Mesothelial cell of epicardium (in vitro differentiated cells): ENCODE data around the gene RNF34. TPM values are rescaled to one million over a fixed set of nuclear protein-coding genes. Genes with fewer than 3 reads are reported as not detected.

Experiments
- DNase-seq, 2 experiments: peaks; one replicate each; pipeline ENCODE4 v3.0.0; 2021; ENCODE audit warnings: low spot score in 2 of 2; ENCODE audit not compliant: unreplicated experiment in 2 of 2
- H3K27ac Mint-ChIP-seq: 2 replicates; pipeline ENCODE4 v1.8.0; 2021; ENCODE audit warnings: mixed read lengths
- H3K27me3 Mint-ChIP-seq: 2 replicates; pipeline ENCODE4 v1.8.0; 2021; ENCODE audit warnings: low read depth, mixed read lengths
- H3K36me3 Mint-ChIP-seq: 2 replicates; pipeline ENCODE4 v1.8.0; 2021; ENCODE audit warnings: mixed read lengths
- H3K4me1 Mint-ChIP-seq: 2 replicates; pipeline ENCODE4 v1.8.0; 2021; ENCODE audit warnings: mixed read lengths
- H3K4me3 Mint-ChIP-seq: 2 replicates; pipeline ENCODE4 v1.8.0; 2021; ENCODE audit warnings: mild to moderate bottlenecking, moderate library complexity, mixed read lengths
- H3K9me3 Mint-ChIP-seq: 2 replicates; pipeline ENCODE4 v1.8.0; 2021; ENCODE audit warnings: mixed read lengths
- total RNA-seq: library from RNA; stranded (reverse); gene quantifications from 3 replicates; pipeline ENCODE4 v1.2.1, GENCODE V29; 2021
- TF ChIP-seq, protein P1 (sequence below): fragments of 200-600 bp; sonication (generic); IDR thresholded peaks from one replicate; pipeline ENCODE4 v1.5.0; 2021; ENCODE audit warnings: antibody characterized with exemption; ENCODE audit not compliant: unreplicated experiment

The RNF34 gene
- total RNA-seq, 1 donor from 2014 or later = 41.0 TPM

GRCh38 chr12:121432740-121433480 is 33.0 kb downstream of the RNF34 start:
- Mint-ChIP-seq H3K27me3 (no peaks in the 10 kb centered on the region), H3K27ac (no peak overlapping the region), H3K36me3 (peaks cover 74% of the 10 kb centered on the region), H3K4me3 (no peak overlapping the region), H3K4me1 (no peaks in the 10 kb centered on the region), H3K9me3 (peaks cover 17% of the 10 kb centered on the region)
- TF ChIP-seq, protein P1, sequence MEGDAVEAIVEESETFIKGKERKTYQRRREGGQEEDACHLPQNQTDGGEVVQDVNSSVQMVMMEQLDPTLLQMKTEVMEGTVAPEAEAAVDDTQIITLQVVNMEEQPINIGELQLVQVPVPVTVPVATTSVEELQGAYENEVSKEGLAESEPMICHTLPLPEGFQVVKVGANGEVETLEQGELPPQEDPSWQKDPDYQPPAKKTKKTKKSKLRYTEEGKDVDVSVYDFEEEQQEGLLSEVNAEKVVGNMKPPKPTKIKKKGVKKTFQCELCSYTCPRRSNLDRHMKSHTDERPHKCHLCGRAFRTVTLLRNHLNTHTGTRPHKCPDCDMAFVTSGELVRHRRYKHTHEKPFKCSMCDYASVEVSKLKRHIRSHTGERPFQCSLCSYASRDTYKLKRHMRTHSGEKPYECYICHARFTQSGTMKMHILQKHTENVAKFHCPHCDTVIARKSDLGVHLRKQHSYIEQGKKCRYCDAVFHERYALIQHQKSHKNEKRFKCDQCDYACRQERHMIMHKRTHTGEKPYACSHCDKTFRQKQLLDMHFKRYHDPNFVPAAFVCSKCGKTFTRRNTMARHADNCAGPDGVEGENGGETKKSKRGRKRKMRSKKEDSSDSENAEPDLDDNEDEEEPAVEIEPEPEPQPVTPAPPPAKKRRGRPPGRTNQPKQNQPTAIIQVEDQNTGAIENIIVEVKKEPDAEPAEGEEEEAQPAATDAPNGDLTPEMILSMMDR = no peak
- DNase-seq = no peak

- DNase-seq = no peak
- TF ChIP-seq, protein P1 = no peak
- Mint-ChIP-seq H3K27ac (no peak overlapping the region), H3K4me1 (no peaks in the 10 kb centered on the region), H3K27me3 (no peaks in the 10 kb centered on the region), H3K36me3 (peaks cover 67% of the 10 kb centered on the region), H3K4me3 (no peak overlapping the region), H3K9me3 (peaks cover 17% of the 10 kb centered on the region)
Measured at GRCh38 chr12:121436706-121437105, 36.8 kb downstream of the RNF34 start.

DNA sequence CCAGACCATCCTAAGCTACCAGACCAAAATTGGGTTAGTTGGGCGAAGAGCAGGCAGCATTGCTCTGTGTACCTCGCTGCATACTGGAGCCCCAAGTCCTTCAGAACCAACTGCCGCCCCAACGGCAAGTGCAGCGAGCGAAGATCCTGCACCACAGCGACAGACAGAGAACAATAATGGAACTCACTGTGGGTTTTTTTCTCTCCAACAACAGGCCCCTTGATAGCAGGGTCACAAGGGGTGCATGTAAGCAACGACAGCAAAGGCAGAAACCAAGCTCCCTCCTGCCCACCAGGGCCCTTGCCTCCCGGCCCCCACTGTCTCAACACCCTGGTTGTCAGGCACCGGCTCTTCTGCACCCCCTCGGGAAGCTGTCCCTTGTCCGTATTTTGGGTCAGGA is 39.0 kb downstream of the RNF34 start:
- no peak overlapping the region for H3K27ac Mint-ChIP-seq
- H3K4me1 Mint-ChIP-seq = peaks cover 2% of the 10 kb centered on the region
- no peak overlapping the region for H3K4me3 Mint-ChIP-seq
- TF ChIP-seq, protein P1 = no peak
- H3K9me3 Mint-ChIP-seq = peaks cover 17% of the 10 kb centered on the region
- no peaks in the 10 kb centered on the region for H3K27me3 Mint-ChIP-seq
- DNase-seq = no peak
- H3K36me3 Mint-ChIP-seq = peaks cover 57% of the 10 kb centered on the region

- H3K27me3 Mint-ChIP-seq = no peaks in the 10 kb centered on the region
- peaks cover 17% of the 10 kb centered on the region for H3K9me3 Mint-ChIP-seq
- H3K36me3 Mint-ChIP-seq = peaks cover 54% of the 10 kb centered on the region
- no peak overlapping the region for H3K4me3 Mint-ChIP-seq
- H3K27ac Mint-ChIP-seq = no peak overlapping the region
- TF ChIP-seq, protein P1 = no peak
- no peak for DNase-seq
- peaks cover 2% of the 10 kb centered on the region for H3K4me1 Mint-ChIP-seq
Measured at GRCh38 chr12:121439715-121440114, 39.8 kb downstream of the RNF34 start.

GRCh38 chr12:121440768-121441167 is 40.9 kb downstream of the RNF34 start:
- Mint-ChIP-seq H3K36me3 (peaks cover 44% of the 10 kb centered on the region), H3K27me3 (no peaks in the 10 kb centered on the region), H3K9me3 (peaks cover 15% of the 10 kb centered on the region), H3K4me3 (no peak overlapping the region), H3K4me1 (peaks cover 2% of the 10 kb centered on the region), H3K27ac (no peak overlapping the region)
- DNase-seq = no peak
- TF ChIP-seq, protein P1 = no peak
